HG03159 (cell line): ENCODE measurements around the gene PDCD7.
"Not testable (repeated sequence)": the region's sequence is repeated elsewhere in the genome, so short reads cannot be mapped to it uniquely, and the experiment has no call there.

Source experiments
- ATAC-seq: cut with Tn5 transposase; IDR thresholded peaks from one replicate; pipeline ENCODE4 v1.9.1; 2021; ENCODE audit warnings: mild to moderate bottlenecking, moderate library complexity; ENCODE audit not compliant: unreplicated experiment

Gene PDCD7

GRCh38 chr15:65076486-65077290 lies 56.9 kb downstream of the PDCD7 start, which contains the start of gene KBTBD13:
KBTBD13 (plus strand) TSS chr15:65076746; CDS start chr15:65076816, 70 bp downstream.
- no peak for ATAC-seq

- ATAC-seq, result not testable (repeated sequence)
Observed at GRCh38 chr15:65075607-65076395, 57.8 kb downstream of the PDCD7 start.

DNA sequence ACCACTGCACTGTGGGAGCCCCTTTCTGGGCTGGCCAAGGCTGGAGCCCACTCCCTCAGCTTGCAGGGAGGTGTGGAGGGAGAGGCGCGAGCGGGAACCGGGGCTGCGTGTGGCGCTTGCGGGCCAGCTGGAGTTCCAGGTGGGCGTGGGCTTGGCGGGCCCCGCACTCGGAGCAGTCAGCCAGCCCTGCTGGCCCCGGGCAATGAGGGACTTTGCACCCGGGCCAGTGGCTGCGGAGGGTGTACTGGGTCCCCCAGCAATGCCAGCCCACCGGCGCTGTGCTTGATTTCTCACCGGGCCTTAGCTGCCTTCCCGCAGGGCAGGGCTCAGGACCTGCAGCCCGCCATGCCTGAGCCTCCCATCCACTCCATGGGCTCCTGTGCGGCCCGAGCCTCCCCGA lies 58.7 kb downstream of the PDCD7 start:
- ATAC-seq, result not testable (repeated sequence)

GRCh38 chr15:65072617-65073016 lies 61.0 kb downstream of the PDCD7 start:
- no peak for ATAC-seq

DNA sequence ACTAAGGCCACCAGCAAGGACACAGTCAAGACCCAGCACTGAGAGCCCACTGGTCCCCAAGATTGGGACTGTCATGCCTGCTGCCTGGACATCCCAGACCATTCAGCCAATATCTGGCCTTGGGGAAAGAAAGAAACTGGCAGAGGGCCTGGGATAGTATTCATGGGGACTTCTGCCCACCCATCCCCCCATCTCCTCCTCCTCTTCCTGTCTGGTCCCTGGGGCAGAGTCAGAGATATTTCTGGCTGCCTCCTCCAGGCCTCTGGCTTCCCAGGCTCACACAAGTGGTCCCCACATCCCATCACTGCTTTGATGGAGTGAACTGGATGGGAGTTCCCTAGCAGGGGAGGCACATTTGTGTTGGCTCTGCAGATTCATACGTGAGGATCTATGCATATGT lies 61.6 kb downstream of the PDCD7 start:
- no peak for ATAC-seq

GRCh38 chr15:65071381-65071811 lies 62.2 kb downstream of the PDCD7 start:
- no peak for ATAC-seq

DNA sequence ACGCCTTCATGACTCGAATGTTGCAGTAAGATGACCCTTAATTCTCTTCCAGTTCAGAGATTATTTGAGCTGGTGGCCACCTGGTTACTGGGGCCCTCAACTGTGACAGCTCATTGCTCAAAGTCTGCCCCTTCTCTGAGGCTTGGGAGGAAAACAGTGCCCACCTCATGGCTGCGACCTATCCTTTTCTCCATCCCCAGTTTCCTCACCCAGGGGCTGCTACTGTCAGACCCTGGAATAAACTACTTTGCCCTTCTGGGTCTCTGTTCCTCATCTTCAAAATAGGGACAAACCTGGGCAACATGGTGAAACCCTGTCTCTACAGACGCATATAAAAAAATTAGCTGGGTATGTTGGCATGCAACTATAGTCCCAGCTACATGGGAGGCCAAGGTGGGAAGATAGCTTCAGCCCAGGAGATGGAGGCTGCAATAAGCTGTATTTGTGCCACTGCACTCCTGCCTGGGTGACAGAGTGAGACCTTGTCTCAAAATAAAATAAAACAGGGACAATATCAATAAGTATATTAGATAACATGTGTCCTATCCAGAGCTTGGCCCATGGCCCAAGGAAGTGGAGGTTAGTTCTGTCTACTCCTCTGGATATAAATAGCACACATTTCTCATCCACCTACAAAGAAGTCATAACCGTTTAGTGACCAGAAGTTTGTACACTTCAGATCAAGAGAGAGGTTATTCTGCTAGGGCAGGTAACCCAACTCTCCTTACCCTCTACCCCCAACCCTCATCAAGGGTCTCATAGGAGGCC lies 63.6 kb downstream of the PDCD7 start:
- no peak for ATAC-seq

DNA sequence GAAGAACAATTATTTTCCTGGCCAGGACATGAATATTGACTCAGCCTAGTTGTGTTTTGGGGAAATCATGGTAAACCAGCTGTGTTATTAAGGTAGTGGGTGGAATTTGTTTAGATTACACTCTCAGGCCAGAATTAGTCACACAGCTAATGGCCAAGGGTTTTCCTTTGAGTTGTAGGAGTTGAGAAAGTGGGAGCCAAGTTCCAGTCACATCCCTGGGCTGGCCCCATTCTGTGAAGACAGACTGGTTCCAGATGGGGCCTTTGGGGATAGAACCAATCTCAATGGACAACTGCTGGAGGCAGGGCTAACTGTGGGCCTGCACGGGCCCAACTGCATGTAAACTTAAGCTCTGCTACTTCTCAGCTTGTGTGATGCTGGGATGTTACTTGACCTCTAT lies 64.4 kb downstream of the PDCD7 start:
- ATAC-seq, result no peak

DNA sequence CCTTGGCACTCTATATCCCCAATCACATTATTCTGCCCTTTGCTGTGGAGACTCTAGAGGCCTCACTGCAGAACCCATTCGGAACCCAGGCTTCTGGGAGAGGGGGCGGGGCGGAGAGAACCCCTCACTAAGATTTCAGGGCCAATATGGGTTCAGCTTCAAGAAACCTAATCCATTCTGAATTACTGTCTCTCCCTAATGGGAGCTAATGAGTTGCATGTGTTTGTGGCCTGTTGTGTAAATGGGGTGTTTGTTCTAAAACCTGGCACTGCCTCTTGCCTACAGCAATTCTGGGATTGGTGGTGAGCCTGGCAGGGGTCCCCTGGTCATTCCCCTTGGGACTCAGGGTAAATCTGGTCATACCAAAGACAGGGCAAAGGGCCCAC lies 65.2 kb downstream of the PDCD7 start:
- ATAC-seq, result no peak

DNA sequence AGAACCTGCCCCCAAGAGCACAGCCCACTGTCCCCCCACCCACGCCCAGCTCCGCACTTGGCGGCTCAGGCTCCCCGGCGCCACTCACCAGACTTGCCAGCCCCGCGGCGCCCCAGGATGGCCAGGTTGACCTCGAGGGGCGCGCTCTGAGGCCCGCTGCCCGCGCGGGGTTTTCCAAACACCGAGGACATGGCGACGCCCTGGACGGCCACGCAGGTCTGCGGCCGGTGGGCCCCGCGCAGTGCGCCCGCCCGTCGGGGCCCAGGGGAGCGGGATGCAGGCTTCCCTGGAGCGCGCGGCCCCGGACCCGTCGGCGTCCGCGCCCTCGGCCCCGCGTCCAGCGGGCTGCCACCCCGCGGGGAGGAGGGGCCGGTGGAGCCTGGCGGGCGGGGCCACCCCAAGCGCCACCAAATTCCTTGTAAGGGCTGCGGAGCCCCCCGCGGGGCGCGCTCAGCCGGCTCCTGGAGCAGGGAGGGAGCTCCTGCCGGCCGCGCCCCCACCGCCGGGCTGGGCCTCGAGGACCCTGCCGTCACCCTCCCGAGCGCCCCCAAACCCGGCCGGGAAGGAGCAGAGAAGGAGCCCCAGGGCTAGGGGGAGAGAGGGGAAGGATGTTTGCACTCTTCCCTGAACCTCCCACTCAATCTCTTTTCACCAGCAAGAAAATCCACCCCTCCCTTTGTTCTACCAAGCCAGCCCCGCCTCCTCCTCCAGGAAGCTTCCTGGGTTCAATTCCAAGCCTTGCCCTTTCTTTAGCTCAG lies 65.8 kb downstream of the PDCD7 start, which contains the start of gene RASL12:
RASL12 (minus strand) TSS at position 347 of the 758 bp plus-strand sequence; CDS start at position 191, 156 bp downstream.
- ATAC-seq, result no peak
